Stimulated activated CD4-positive, alpha-beta T cell treated with anti-CD3 and anti-CD28 coated beads, Interleukin-4, amount 100 ng/mL, for 48 hours (primary cell): ENCODE results near the gene TTC39C.
"Not testable (repeated sequence)": the region's sequence is repeated elsewhere in the genome, so short reads cannot be mapped to it uniquely, and the experiment has no call there.

Experiments
- DNase-seq, 2 donors: peaks; one replicate each; pipeline ENCODE4 v3.0.0-alpha.2; 2020; ENCODE audit warnings: low read depth in 2 of 2

Gene TTC39C

GRCh38 chr18:24128700-24129099, 114.1 kb downstream of the TTC39C start:
- DNase-seq: no peak

GRCh38 chr18:24130494-24130893, 115.9 kb downstream of the TTC39C start:
- DNase-seq: no peak

DNA sequence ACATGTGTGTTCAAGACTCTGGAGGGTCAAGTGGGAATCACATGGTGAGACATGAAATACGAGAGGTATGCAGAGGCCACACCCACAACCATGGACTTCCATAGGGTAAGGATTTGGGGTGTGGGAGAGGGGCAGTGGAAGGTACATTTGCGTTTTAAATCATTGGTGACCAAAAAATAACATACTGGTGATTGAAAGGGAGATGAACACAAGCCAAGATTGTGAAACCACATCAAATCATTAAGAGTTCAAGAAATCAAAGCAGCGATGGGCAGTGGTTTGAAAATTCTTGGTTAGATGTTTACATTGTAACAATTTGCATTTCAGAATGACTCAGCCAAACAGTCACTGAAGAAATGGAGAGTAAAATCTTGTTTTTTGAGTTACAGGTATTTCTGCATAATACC, 122.4 kb downstream of the TTC39C start:
- DNase-seq: no peak

DNA sequence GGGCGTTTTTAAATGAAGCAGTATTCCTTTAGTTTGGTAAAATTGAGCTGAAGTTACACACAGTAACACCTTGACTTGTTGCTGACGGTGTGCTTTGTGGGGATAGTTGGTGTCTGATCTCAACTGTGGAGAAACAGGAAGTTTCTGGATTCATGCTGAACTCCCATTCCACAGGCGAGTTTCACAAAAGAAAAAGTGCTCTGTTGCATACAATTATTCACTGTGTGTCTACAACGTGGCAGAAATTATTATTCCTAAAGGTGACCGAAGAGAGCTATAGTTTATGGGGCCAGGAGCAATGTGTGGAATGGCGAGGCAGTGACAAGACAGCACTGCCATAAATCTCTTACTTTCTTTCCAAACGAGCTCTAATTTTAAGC, 123.8 kb downstream of the TTC39C start:
- no peak for DNase-seq

DNA sequence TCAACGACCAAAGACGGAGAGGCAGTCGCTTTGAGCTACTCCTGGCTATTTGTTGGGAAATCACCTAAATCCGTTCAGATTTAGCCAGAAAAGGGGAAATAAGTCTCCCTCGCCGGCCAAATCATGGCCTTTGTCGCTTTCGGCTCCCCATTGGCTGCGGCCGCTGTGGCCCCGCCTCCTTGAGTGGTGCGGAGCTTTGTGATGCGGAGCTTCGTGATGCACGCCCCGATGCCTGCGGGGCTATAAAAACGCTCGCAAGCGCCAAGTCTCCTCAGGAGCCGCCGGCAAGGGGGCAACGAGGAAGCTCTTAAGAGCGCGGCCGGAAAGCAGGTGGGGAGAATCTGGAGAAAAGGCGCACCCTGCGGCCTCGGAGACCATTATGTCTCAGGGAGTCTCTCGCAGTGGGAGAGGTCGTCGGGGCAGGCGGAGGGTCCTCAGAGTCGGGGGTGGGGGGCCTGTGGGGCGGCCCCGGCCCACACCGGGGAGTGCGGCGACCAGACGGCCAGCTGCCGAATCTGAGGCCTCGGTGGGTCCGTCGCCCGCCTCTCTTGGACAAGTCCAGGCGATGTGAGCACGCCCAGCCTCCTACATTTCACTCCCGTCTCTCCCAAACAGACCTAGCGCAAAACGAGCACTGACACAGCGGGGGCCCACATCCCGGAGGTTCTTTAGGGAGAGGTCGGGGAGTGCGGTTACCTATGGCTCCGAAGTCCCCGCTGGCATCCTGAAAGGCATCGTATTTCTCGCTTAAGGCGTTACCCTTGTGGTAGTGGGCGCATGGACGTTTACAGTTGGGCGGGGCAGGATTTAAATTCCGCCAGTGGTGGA, 124.4 kb downstream of the TTC39C start, which contains the start of gene CABYR:
Gene CABYR, plus strand, starts transcription at position 274 of the 828 bp plus-strand sequence. CDS start 4,053 bp downstream, outside the sequence.
- DNase-seq: peak; percentile 58 to 67

DNA sequence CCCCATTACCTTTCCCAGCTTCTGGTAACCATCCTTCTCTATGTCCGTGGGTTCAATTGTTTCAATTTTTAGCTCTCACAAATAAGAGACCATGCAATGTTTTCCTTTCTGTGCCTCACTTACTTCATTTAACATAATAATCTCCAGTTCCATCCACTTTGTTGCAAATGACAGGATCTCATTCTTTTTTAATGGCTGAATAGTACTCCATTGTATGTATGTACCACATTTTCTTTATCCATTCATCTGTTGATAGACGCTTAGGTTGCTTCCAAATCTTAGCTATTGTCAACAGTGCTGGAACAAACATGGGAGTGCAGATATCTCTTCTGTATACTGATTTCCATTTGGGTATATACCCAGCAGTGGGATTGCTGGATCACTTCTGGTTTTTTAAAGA, 126.1 kb downstream of the TTC39C start:
- no peak for DNase-seq

GRCh38 chr18:24142376-24142775, 127.8 kb downstream of the TTC39C start:
- DNase-seq: no peak

GRCh38 chr18:24149591-24149990, 135.0 kb downstream of the TTC39C start:
- not testable (repeated sequence) for DNase-seq

- no peak for DNase-seq
These were observed 138.8 kb downstream of the TTC39C start for GRCh38 chr18:24153397-24153796.

- DNase-seq: no peak
These were observed 143.3 kb downstream of the TTC39C start for GRCh38 chr18:24157855-24158254.

DNA sequence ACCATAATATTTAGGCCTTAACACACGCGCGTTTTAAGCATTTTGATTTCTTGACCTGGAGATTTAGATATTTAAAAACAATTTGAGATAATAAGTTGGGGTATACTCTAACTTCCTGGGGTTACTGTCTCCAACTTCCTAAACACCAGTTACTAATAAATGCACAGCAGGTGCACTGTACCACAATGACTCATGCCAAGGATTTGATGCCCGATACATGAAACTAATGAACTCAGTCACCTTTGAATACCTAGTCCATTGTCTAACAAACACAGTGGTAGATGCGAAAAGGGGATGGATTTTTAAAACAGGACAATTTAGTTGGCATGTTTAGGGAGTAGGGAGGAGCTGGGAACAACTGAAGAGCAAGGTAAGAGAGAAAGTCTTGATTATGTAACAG, 145.5 kb downstream of the TTC39C start:
- no peak for DNase-seq

- no peak for DNase-seq
These were observed 146.8 kb downstream of the TTC39C start for GRCh38 chr18:24161304-24161703.

GRCh38 chr18:24168496-24168895, 153.9 kb downstream of the TTC39C start:
- no peak for DNase-seq

GRCh38 chr18:24170360-24170759, 155.8 kb downstream of the TTC39C start:
- no peak for DNase-seq

DNA sequence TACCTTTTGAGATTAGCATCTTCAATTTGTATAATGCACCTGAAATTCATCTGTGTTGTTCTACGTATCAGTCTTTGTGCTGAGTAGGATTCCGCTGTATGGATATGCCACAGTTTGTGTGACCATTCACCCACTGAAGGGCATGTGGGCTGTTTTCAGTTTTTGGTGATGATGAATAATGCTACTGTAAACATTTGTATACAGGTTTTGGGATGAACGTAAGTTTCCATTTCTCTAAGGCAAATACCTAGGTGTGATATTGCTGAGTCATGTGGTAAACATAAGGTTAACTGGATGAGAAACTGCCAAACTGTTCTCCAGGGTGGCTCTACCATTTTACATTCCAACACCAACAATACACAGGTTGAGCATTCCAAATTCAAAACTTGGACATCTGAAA, 159.4 kb downstream of the TTC39C start:
- no peak for DNase-seq

GRCh38 chr18:24176727-24177416, 162.3 kb downstream of the TTC39C start:
- peak; percentile 49 to 61 for DNase-seq

DNA sequence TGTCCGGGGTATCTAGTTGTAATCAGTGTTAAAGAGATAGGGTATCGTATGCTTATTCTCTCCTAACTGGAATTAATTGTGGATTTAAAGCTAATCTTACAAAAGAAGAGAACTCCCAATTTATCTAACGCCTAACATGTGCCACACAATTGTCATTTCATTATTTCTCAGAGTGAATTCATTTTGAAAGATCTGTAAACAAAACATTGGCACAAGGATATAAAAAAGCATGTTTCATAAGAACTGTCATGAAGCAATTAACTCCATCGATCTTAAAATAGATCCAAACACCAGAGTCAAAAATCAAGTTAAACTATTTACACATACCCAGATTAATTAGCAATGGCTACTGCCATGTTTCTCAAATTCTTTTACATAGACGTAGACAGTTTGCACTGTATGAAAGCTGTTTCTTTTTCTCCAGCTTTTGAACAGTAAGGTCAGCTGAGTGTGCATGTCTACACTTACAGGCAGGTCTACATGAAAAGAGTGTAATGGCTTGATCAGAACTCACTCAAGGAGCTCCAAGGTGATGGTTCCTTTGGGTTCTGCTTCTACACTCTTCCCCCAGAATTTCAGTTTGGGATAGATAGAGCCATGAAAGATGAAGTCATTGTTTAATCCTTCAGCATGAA, 163.1 kb downstream of the TTC39C start:
- no peak for DNase-seq

- DNase-seq: no peak
These were observed 165.5 kb downstream of the TTC39C start for GRCh38 chr18:24180048-24180447.

DNA sequence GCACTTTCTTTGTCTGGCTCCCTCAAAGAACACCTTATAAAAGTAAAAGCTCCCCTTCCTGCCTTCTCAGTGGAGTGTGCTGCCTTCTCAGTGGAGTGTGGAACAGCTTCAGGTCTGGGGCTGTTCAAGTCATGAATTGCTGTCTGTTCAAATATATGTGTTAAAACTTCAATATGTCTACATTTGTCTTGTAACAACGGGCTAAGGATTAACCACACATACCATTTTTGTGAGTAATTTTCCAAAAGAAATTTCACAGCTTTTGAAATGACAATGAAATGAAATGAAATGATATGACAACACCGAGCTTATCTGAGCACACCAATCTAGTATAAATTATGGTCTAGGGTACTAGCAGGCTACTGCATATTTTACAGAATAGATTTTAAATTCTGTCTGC, 167.3 kb downstream of the TTC39C start:
- no peak for DNase-seq
